Activated CD4-positive, alpha-beta T cell treated with anti-CD3 and anti-CD28 coated beads, Interleukin-2, amount 10 ng/mL, durations not matched to agents 24 days and 14 days (primary cell): ENCODE data around the gene SCGB1D1. TPM values are rescaled to one million over a fixed set of nuclear protein-coding genes. Genes with fewer than 3 reads are reported as not detected.

ENCODE experiments used
- DNase-seq: peaks from one replicate; pipeline ENCODE4 v3.0.0; 2022
- H3K27ac Mint-ChIP-seq: one replicate; pipeline ENCODE4 v1.8.0; 2022; ENCODE audit warnings: mild to moderate bottlenecking, mixed read lengths
- H3K27me3 Mint-ChIP-seq: one replicate; pipeline ENCODE4 v1.8.0; 2022; ENCODE audit warnings: mixed read lengths
- H3K36me3 Mint-ChIP-seq: one replicate; pipeline ENCODE4 v1.8.0; 2022; ENCODE audit warnings: low read depth, mild to moderate bottlenecking, mixed read lengths
- H3K4me1 Mint-ChIP-seq: one replicate; pipeline ENCODE4 v1.8.0; 2021; ENCODE audit warnings: mixed read lengths
- H3K4me3 Mint-ChIP-seq: one replicate; pipeline ENCODE4 v1.8.0; 2022; ENCODE audit warnings: mild to moderate bottlenecking, moderate library complexity, mixed read lengths
- H3K9me3 Mint-ChIP-seq: one replicate; pipeline ENCODE4 v1.8.0; 2021; ENCODE audit warnings: mixed read lengths
- intact Hi-C: fragments of 100-400 bp; cut with micrococcal nuclease; formaldehyde crosslinking; loops from one replicate; pipeline ENCODE4 v1.15.1; 2023
- total RNA-seq: library from RNA; stranded (reverse); gene quantifications from 2 replicates; pipeline ENCODE4 v1.2.3, GENCODE V29; 2022

The SCGB1D1 gene
- total RNA-seq: not detected in 2 replicates

GRCh38 chr11:62190011-62190410 is at the start of gene SCGB1D1:
Gene SCGB1D1, plus strand, starts transcription at chr11:62190216. Its CDS starts 69 bp downstream, at chr11:62190285.
- H3K36me3 Mint-ChIP-seq: no peaks in the 10 kb centered on the region
- intact Hi-C loops: no loop called here
- peaks cover 22% of the 10 kb centered on the region for H3K27me3 Mint-ChIP-seq
- no peak within 1 kb of the TSS for H3K27ac Mint-ChIP-seq
- H3K9me3 Mint-ChIP-seq: no peaks in the 10 kb centered on the region
- no peak within 1 kb of the TSS for H3K4me3 Mint-ChIP-seq
- no peaks in the 10 kb centered on the region for H3K4me1 Mint-ChIP-seq
- DNase-seq: no peak

GRCh38 chr11:62140304-62141110 is 49.5 kb upstream of the SCGB1D1 start:
- H3K36me3 Mint-ChIP-seq: peaks cover 44% of the 10 kb centered on the region

GRCh38 chr11:62141111-62142042 is 48.6 kb upstream of the SCGB1D1 start:
- no peak for DNase-seq
- no peaks in the 10 kb centered on the region for H3K4me1 Mint-ChIP-seq
- intact Hi-C loops: no loop called here
- H3K9me3 Mint-ChIP-seq: no peaks in the 10 kb centered on the region
- no peak overlapping the region for H3K27ac Mint-ChIP-seq
- peaks cover 49% of the 10 kb centered on the region for H3K36me3 Mint-ChIP-seq
- H3K4me3 Mint-ChIP-seq: no peak overlapping the region
- no peaks in the 10 kb centered on the region for H3K27me3 Mint-ChIP-seq

More at GRCh38 chr11:62140304-62141110, 49.5 kb upstream of the SCGB1D1 start:
- intact Hi-C loops: no loop called here
- H3K27ac Mint-ChIP-seq: no peak overlapping the region
- no peaks in the 10 kb centered on the region for H3K27me3 Mint-ChIP-seq
- no peaks in the 10 kb centered on the region for H3K9me3 Mint-ChIP-seq
- no peak overlapping the region for H3K4me3 Mint-ChIP-seq
- DNase-seq: no peak
- H3K4me1 Mint-ChIP-seq: no peaks in the 10 kb centered on the region

GRCh38 chr11:62142043-62142375 is 48.0 kb upstream of the SCGB1D1 start:
- H3K27me3 Mint-ChIP-seq: no peaks in the 10 kb centered on the region
- no peak overlapping the region for H3K4me3 Mint-ChIP-seq
- H3K9me3 Mint-ChIP-seq: no peaks in the 10 kb centered on the region
- DNase-seq: no peak
- H3K36me3 Mint-ChIP-seq: peaks cover 49% of the 10 kb centered on the region
- H3K27ac Mint-ChIP-seq: no peak overlapping the region
- no peaks in the 10 kb centered on the region for H3K4me1 Mint-ChIP-seq
- intact Hi-C loops: no loop called here

- DNase-seq: no peak
- H3K27me3 Mint-ChIP-seq: no peaks in the 10 kb centered on the region
- H3K4me1 Mint-ChIP-seq: no peaks in the 10 kb centered on the region
- no peaks in the 10 kb centered on the region for H3K9me3 Mint-ChIP-seq
- H3K27ac Mint-ChIP-seq: no peak overlapping the region
- peaks cover 58% of the 10 kb centered on the region for H3K36me3 Mint-ChIP-seq
- intact Hi-C loops: no loop called here
- H3K4me3 Mint-ChIP-seq: no peak overlapping the region
These were observed 47.1 kb upstream of the SCGB1D1 start for GRCh38 chr11:62142921-62143320.

GRCh38 chr11:62143727-62144126 is 46.3 kb upstream of the SCGB1D1 start:
- no peak overlapping the region for H3K4me3 Mint-ChIP-seq
- no peaks in the 10 kb centered on the region for H3K9me3 Mint-ChIP-seq
- H3K27me3 Mint-ChIP-seq: no peaks in the 10 kb centered on the region
- no peak overlapping the region for H3K27ac Mint-ChIP-seq
- no peak for DNase-seq
- intact Hi-C loops: no loop called here
- H3K36me3 Mint-ChIP-seq: peaks cover 60% of the 10 kb centered on the region
- H3K4me1 Mint-ChIP-seq: no peaks in the 10 kb centered on the region

GRCh38 chr11:62144641-62145255 is 45.3 kb upstream of the SCGB1D1 start:
- no peaks in the 10 kb centered on the region for H3K9me3 Mint-ChIP-seq
- intact Hi-C loops: no loop called here
- H3K4me1 Mint-ChIP-seq: no peaks in the 10 kb centered on the region
- no peak for DNase-seq
- H3K27ac Mint-ChIP-seq: no peak overlapping the region
- peaks cover 63% of the 10 kb centered on the region for H3K36me3 Mint-ChIP-seq
- no peak overlapping the region for H3K4me3 Mint-ChIP-seq
- H3K27me3 Mint-ChIP-seq: no peaks in the 10 kb centered on the region

GRCh38 chr11:62145261-62145871 is 44.6 kb upstream of the SCGB1D1 start:
- H3K9me3 Mint-ChIP-seq: no peaks in the 10 kb centered on the region
- no peak overlapping the region for H3K4me3 Mint-ChIP-seq
- peaks cover 60% of the 10 kb centered on the region for H3K36me3 Mint-ChIP-seq
- H3K27ac Mint-ChIP-seq: no peak overlapping the region
- H3K27me3 Mint-ChIP-seq: no peaks in the 10 kb centered on the region
- H3K4me1 Mint-ChIP-seq: no peaks in the 10 kb centered on the region
- intact Hi-C loops: no loop called here
- no peak for DNase-seq

- H3K9me3 Mint-ChIP-seq: no peaks in the 10 kb centered on the region
- no peak for DNase-seq
- no peaks in the 10 kb centered on the region for H3K4me1 Mint-ChIP-seq
- no peak overlapping the region for H3K27ac Mint-ChIP-seq
- intact Hi-C loops: no loop called here
- peaks cover 62% of the 10 kb centered on the region for H3K36me3 Mint-ChIP-seq
- H3K4me3 Mint-ChIP-seq: no peak overlapping the region
- no peaks in the 10 kb centered on the region for H3K27me3 Mint-ChIP-seq
These were observed 43.4 kb upstream of the SCGB1D1 start for GRCh38 chr11:62146476-62147200.

GRCh38 chr11:62147545-62147944 is 42.5 kb upstream of the SCGB1D1 start:
- intact Hi-C loops: no loop called here
- no peak for DNase-seq
- Mint-ChIP-seq H3K27me3 (no peaks in the 10 kb centered on the region), H3K27ac (no peak overlapping the region), H3K36me3 (peaks cover 60% of the 10 kb centered on the region), H3K4me1 (no peaks in the 10 kb centered on the region), H3K4me3 (no peak overlapping the region), H3K9me3 (no peaks in the 10 kb centered on the region)

GRCh38 chr11:62148271-62148980 is 41.6 kb upstream of the SCGB1D1 start:
- Mint-ChIP-seq H3K27me3 (no peaks in the 10 kb centered on the region), H3K4me1 (no peaks in the 10 kb centered on the region), H3K27ac (no peak overlapping the region), H3K9me3 (no peaks in the 10 kb centered on the region), H3K4me3 (no peak overlapping the region), H3K36me3 (peaks cover 60% of the 10 kb centered on the region)
- intact Hi-C loops: no loop called here
- DNase-seq: no peak

GRCh38 chr11:62149986-62150886 is 39.8 kb upstream of the SCGB1D1 start:
- Mint-ChIP-seq H3K27ac (no peak overlapping the region), H3K36me3 (peaks cover 56% of the 10 kb centered on the region), H3K9me3 (no peaks in the 10 kb centered on the region), H3K27me3 (no peaks in the 10 kb centered on the region), H3K4me3 (no peak overlapping the region), H3K4me1 (no peaks in the 10 kb centered on the region)
- no peak for DNase-seq
- intact Hi-C loops: no loop called here
